Neural crest cell (in vitro differentiated cells): ENCODE results near the gene TMEM156. TPM values are rescaled to one million over a fixed set of nuclear protein-coding genes. Genes with fewer than 3 reads are reported as not detected.
A peak's percentile ranks its signal among the peaks of the same experiment; 100 is the strongest.

Experiments used
- DNase-seq: peaks from one replicate; pipeline ENCODE4 v3.0.0; 2021; ENCODE audit warnings: low read depth, mixed read lengths, low spot score
- H3K27ac Mint-ChIP-seq: one replicate; pipeline ENCODE4 v1.8.0; 2021; ENCODE audit warnings: mild to moderate bottlenecking, mixed read lengths; ENCODE audit not compliant: unreplicated experiment
- H3K27me3 Mint-ChIP-seq: 2 replicates; pipeline ENCODE4 v1.8.0; 2021; ENCODE audit warnings: low read depth, mild to moderate bottlenecking, mixed read lengths
- H3K36me3 Mint-ChIP-seq: 2 replicates; pipeline ENCODE4 v1.8.0; 2021; ENCODE audit warnings: low read depth, mild to moderate bottlenecking, mixed read lengths
- H3K4me1 Mint-ChIP-seq: 2 replicates; pipeline ENCODE4 v1.8.0; 2021; ENCODE audit warnings: mixed read lengths
- H3K4me3 Mint-ChIP-seq: one replicate; pipeline ENCODE4 v1.8.0; 2021; ENCODE audit warnings: mild to moderate bottlenecking, mixed read lengths
- H3K9me3 Mint-ChIP-seq: 2 replicates; pipeline ENCODE4 v1.8.0; 2021; ENCODE audit warnings: mixed read lengths
- CTCF ChIP-seq: fragments of 200-600 bp; sonication (generic); conservative IDR thresholded peaks from 2 replicates; pipeline ENCODE4 v1.5.0; 2021; ENCODE audit warnings: antibody characterized with exemption, mild to moderate bottlenecking
- total RNA-seq: library from RNA; stranded (reverse); gene quantifications from 2 replicates; pipeline ENCODE4 v1.2.1, GENCODE V29; 2021

Gene TMEM156
- total RNA-seq, 1 donor from 2014 or later, result not detected

GRCh38 chr4:39056023-39056422, 23.8 kb upstream of the TMEM156 start:
- DNase-seq, result no peak
- Mint-ChIP-seq H3K27ac (no peak overlapping the region), H3K9me3 (no peaks in the 10 kb centered on the region), H3K27me3 (no peaks in the 10 kb centered on the region), H3K4me3 (no peak overlapping the region), H3K4me1 (peaks cover 8% of the 10 kb centered on the region), H3K36me3 (no peaks in the 10 kb centered on the region)
- TF ChIP-seq CTCF, result no peak

- DNase-seq, result no peak
- H3K9me3 Mint-ChIP-seq, result no peaks in the 10 kb centered on the region
- H3K36me3 Mint-ChIP-seq, result no peaks in the 10 kb centered on the region
- peaks cover 7% of the 10 kb centered on the region for H3K4me1 Mint-ChIP-seq
- no peak for TF ChIP-seq CTCF
- no peaks in the 10 kb centered on the region for H3K27me3 Mint-ChIP-seq
- no peak overlapping the region for H3K27ac Mint-ChIP-seq
- no peak overlapping the region for H3K4me3 Mint-ChIP-seq
These were observed 22.3 kb upstream of the TMEM156 start for GRCh38 chr4:39054497-39054896.

- Mint-ChIP-seq H3K27me3 (no peaks in the 10 kb centered on the region), H3K36me3 (no peaks in the 10 kb centered on the region)
These were observed 21.8 kb upstream of the TMEM156 start for GRCh38 chr4:39053983-39054382.

GRCh38 chr4:39051492-39051891, 19.3 kb upstream of the TMEM156 start:
- H3K4me1 Mint-ChIP-seq, result peaks cover 16% of the 10 kb centered on the region
- no peaks in the 10 kb centered on the region for H3K9me3 Mint-ChIP-seq
- H3K27ac Mint-ChIP-seq, result no peak overlapping the region

More at GRCh38 chr4:39053983-39054382, 21.8 kb upstream of the TMEM156 start:
- Mint-ChIP-seq H3K4me1 (peaks cover 7% of the 10 kb centered on the region), H3K4me3 (no peak overlapping the region), H3K9me3 (no peaks in the 10 kb centered on the region), H3K27ac (no peak overlapping the region)
- no peak for TF ChIP-seq CTCF
- DNase-seq, result no peak

GRCh38 chr4:39050590-39050989, 18.4 kb upstream of the TMEM156 start:
- no peak for DNase-seq
- Mint-ChIP-seq H3K4me3 (no peak overlapping the region), H3K27me3 (no peaks in the 10 kb centered on the region), H3K9me3 (no peaks in the 10 kb centered on the region), H3K27ac (no peak overlapping the region), H3K4me1 (peaks cover 24% of the 10 kb centered on the region), H3K36me3 (no peaks in the 10 kb centered on the region)
- no peak for TF ChIP-seq CTCF

More at GRCh38 chr4:39051492-39051891, 19.3 kb upstream of the TMEM156 start:
- no peaks in the 10 kb centered on the region for H3K27me3 Mint-ChIP-seq
- H3K36me3 Mint-ChIP-seq, result no peaks in the 10 kb centered on the region
- no peak for TF ChIP-seq CTCF
- no peak for DNase-seq
- no peak overlapping the region for H3K4me3 Mint-ChIP-seq

GRCh38 chr4:39048311-39048710, 16.1 kb upstream of the TMEM156 start:
- no peak for DNase-seq
- no peaks in the 10 kb centered on the region for H3K36me3 Mint-ChIP-seq
- H3K4me3 Mint-ChIP-seq, result peak overlapping the region; percentile 25
- no peak for TF ChIP-seq CTCF
- H3K27me3 Mint-ChIP-seq, result no peaks in the 10 kb centered on the region
- no peaks in the 10 kb centered on the region for H3K9me3 Mint-ChIP-seq
- H3K27ac Mint-ChIP-seq, result no peak overlapping the region
- H3K4me1 Mint-ChIP-seq, result peaks cover 39% of the 10 kb centered on the region
